Measurements from ENCODE around the gene MYO15B. TPM values are rescaled to one million over a fixed set of nuclear protein-coding genes. Genes with fewer than 3 reads are reported as not detected.

Gene MYO15B
- polyA plus RNA-seq, 1 donor from 2014 or later = 2.4 TPM

DNA sequence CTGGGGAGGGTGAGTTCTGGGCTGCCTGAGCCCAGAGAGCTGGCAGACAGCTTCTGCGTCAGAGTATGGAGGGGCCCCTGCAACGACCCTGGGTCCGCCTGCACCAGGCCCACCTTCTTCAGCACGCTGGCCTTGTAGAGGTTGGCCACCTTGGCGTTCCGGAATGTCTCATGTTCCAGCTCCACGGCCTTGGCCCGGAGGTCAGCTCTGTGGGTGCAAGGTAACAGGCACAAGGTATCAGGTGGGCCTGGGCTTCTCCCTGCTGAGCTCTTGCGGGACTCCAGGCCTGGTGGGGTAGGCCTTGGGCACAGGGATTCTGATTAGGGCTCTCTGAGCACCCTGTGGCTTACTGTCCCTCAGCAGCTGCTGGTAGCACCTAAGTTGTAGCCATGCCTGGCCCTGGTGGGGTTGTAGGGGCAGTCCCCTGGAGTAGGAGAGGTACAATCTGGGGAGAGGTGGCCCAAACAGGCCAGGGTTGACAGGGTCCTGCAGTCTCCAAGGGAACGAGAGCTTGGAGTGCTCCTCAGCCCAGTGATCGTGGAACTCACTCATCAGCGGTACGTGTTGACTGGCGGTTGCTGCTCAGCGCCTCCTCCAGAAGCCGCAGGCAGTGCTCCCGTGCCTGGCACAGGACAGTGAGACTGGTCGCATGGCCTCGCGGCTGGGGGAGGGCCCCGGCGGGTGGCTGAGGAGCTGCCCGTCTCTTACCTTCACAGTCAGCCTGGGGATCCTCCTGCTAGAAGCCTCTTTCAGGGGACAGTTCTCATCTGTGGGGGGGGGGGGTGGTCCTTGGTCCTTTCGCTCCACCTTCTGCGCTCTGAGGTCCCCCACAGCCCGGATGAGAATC, 42.7 kb downstream of the MYO15B start:
- TF ChIP-seq TAF1 (IDR thresholded peaks at IDR 0.05; ENCODE audit: low read depth) (no peak), POLR2AphosphoS5 (IDR thresholded peaks at IDR 0.05) (no peak), MXI1 (conservative IDR thresholded peaks at IDR 0.05; ENCODE audit: poor library complexity, severe bottlenecking) (no peak), RAD21 (conservative IDR thresholded peaks at IDR 0.05) (no peak), EZH2 (IDR thresholded peaks at IDR 0.05; ENCODE audit: borderline replicate concordance, insufficient read depth, low read length, poor library complexity, severe bottlenecking) (no peak), SMC3 (conservative IDR thresholded peaks at IDR 0.05; ENCODE audit: poor library complexity) (no peak), EP300 (conservative IDR thresholded peaks at IDR 0.05; ENCODE audit: poor library complexity, severe bottlenecking) (no peak)
- TF ChIP-seq, protein P1, sequence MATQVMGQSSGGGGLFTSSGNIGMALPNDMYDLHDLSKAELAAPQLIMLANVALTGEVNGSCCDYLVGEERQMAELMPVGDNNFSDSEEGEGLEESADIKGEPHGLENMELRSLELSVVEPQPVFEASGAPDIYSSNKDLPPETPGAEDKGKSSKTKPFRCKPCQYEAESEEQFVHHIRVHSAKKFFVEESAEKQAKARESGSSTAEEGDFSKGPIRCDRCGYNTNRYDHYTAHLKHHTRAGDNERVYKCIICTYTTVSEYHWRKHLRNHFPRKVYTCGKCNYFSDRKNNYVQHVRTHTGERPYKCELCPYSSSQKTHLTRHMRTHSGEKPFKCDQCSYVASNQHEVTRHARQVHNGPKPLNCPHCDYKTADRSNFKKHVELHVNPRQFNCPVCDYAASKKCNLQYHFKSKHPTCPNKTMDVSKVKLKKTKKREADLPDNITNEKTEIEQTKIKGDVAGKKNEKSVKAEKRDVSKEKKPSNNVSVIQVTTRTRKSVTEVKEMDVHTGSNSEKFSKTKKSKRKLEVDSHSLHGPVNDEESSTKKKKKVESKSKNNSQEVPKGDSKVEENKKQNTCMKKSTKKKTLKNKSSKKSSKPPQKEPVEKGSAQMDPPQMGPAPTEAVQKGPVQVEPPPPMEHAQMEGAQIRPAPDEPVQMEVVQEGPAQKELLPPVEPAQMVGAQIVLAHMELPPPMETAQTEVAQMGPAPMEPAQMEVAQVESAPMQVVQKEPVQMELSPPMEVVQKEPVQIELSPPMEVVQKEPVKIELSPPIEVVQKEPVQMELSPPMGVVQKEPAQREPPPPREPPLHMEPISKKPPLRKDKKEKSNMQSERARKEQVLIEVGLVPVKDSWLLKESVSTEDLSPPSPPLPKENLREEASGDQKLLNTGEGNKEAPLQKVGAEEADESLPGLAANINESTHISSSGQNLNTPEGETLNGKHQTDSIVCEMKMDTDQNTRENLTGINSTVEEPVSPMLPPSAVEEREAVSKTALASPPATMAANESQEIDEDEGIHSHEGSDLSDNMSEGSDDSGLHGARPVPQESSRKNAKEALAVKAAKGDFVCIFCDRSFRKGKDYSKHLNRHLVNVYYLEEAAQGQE (IDR thresholded peaks at IDR 0.05; ENCODE audit: borderline replicate concordance) = no peak
- TF ChIP-seq, protein P2, sequence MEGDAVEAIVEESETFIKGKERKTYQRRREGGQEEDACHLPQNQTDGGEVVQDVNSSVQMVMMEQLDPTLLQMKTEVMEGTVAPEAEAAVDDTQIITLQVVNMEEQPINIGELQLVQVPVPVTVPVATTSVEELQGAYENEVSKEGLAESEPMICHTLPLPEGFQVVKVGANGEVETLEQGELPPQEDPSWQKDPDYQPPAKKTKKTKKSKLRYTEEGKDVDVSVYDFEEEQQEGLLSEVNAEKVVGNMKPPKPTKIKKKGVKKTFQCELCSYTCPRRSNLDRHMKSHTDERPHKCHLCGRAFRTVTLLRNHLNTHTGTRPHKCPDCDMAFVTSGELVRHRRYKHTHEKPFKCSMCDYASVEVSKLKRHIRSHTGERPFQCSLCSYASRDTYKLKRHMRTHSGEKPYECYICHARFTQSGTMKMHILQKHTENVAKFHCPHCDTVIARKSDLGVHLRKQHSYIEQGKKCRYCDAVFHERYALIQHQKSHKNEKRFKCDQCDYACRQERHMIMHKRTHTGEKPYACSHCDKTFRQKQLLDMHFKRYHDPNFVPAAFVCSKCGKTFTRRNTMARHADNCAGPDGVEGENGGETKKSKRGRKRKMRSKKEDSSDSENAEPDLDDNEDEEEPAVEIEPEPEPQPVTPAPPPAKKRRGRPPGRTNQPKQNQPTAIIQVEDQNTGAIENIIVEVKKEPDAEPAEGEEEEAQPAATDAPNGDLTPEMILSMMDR (IDR thresholded peaks at IDR 0.05; ENCODE audit: poor library complexity, severe bottlenecking) = no peak
- H3K4me2 ChIP-seq (ENCODE audit: low read length) = no peak overlapping the region
- no peak overlapping the region for H3K27ac ChIP-seq (ENCODE audit: low read length)
- H3K9me2 ChIP-seq (ENCODE audit: insufficient read depth, low read length) = no peaks in the 10 kb centered on the region
- no peaks in the 10 kb centered on the region for H3K27me3 ChIP-seq (ENCODE audit: insufficient read depth, low read depth, low read length)
- H4K20me1 ChIP-seq (ENCODE audit: insufficient read depth) = no peaks in the 10 kb centered on the region
- H2AFZ ChIP-seq (ENCODE audit: low read depth, low read length) = no peak overlapping the region
- no peak overlapping the region for H3K4me3 ChIP-seq (ENCODE audit: low read length)
- H3K9me3 ChIP-seq (ENCODE audit: low read length) = no peaks in the 10 kb centered on the region
- H3K79me2 ChIP-seq (replicated peaks; ENCODE audit: insufficient read depth, low read length) = no peaks in the 10 kb centered on the region
- H3F3A ChIP-seq (ENCODE audit: insufficient read depth, low read length, poor library complexity, severe bottlenecking) = no peaks in the 10 kb centered on the region
- no peak overlapping the region for H3K9ac ChIP-seq (ENCODE audit: low read length)
- H3K36me3 ChIP-seq (ENCODE audit: insufficient read depth, low read length) = no peaks in the 10 kb centered on the region

DNA sequence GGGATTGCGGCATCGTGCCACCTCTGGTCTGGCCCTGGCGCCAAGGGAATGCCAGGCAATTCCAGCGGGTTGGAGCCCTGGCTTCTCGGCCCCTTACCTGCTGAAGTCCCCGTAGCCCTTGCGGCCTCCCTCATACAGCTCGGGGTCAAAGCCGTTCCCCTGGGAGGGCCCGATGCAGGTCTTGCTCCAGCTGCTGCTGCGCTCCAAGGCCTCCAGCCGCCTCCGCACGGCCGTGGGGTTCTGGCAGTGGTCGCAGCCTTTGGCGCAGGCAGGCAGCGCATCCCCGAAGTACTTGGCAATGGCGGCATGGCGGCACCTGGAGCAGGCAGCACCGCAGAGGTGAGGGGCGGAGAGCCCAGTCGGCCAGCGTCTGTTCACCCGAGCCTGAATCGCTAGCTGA, 43.8 kb downstream of the MYO15B start:
- no peak overlapping the region for H2AFZ ChIP-seq (ENCODE audit: low read depth, low read length)
- no peak overlapping the region for H3K4me2 ChIP-seq (ENCODE audit: low read length)
- H3K36me3 ChIP-seq (ENCODE audit: insufficient read depth, low read length) = no peaks in the 10 kb centered on the region
- no peak overlapping the region for H3K27ac ChIP-seq (ENCODE audit: low read length)
- H4K20me1 ChIP-seq (ENCODE audit: insufficient read depth) = no peaks in the 10 kb centered on the region
- H3F3A ChIP-seq (ENCODE audit: insufficient read depth, low read length, poor library complexity, severe bottlenecking) = no peaks in the 10 kb centered on the region
- TF ChIP-seq POLR2AphosphoS5 (IDR thresholded peaks at IDR 0.05) (no peak), SMC3 (conservative IDR thresholded peaks at IDR 0.05; ENCODE audit: poor library complexity) (no peak), EZH2 (IDR thresholded peaks at IDR 0.05; ENCODE audit: borderline replicate concordance, insufficient read depth, low read length, poor library complexity, severe bottlenecking) (no peak), MXI1 (conservative IDR thresholded peaks at IDR 0.05; ENCODE audit: poor library complexity, severe bottlenecking) (no peak), EP300 (conservative IDR thresholded peaks at IDR 0.05; ENCODE audit: poor library complexity, severe bottlenecking) (no peak), TAF1 (IDR thresholded peaks at IDR 0.05; ENCODE audit: low read depth) (no peak), RAD21 (conservative IDR thresholded peaks at IDR 0.05) (no peak)
- TF ChIP-seq, protein P2 (IDR thresholded peaks at IDR 0.05; ENCODE audit: poor library complexity, severe bottlenecking) = no peak
- TF ChIP-seq, protein P1 (IDR thresholded peaks at IDR 0.05; ENCODE audit: borderline replicate concordance) = no peak
- H3K9me2 ChIP-seq (ENCODE audit: insufficient read depth, low read length) = no peaks in the 10 kb centered on the region
- no peaks in the 10 kb centered on the region for H3K27me3 ChIP-seq (ENCODE audit: insufficient read depth, low read depth, low read length)
- no peaks in the 10 kb centered on the region for H3K79me2 ChIP-seq (replicated peaks; ENCODE audit: insufficient read depth, low read length)
- no peak overlapping the region for H3K9ac ChIP-seq (ENCODE audit: low read length)
- no peak overlapping the region for H3K4me3 ChIP-seq (ENCODE audit: low read length)
- no peaks in the 10 kb centered on the region for H3K9me3 ChIP-seq (ENCODE audit: low read length)
